IMR-90 (cell line): ENCODE measurements around the gene SV2B. TPM values are rescaled to one million over a fixed set of nuclear protein-coding genes. Genes with fewer than 3 reads are reported as not detected.

Experiments
- ATAC-seq: fragments of 200-7000 bp; cut with Tn5 transposase; 2 replicates; pipeline ENCODE4 v1.9.1; 2020; ENCODE audit warnings: low read depth, mild to moderate bottlenecking, moderate library complexity
- BruUV-seq: library from RNA; stranded (reverse); fragments of 400-500 nt; replicated peaks from 2 replicates; lab custom pipeline; 2021; lab: Mats Ljungman, UMichigan
- CTCF ChIA-PET: fragments of 300-600 bp; formaldehyde crosslinking; extraction: SDS; loops from one replicate; lab custom pipeline; 2021; ENCODE audit warnings: antibody characterized with exemption; lab: Yijun Ruan, JAX
- POLR2A ChIA-PET: fragments of 300-600 bp; sonication (Branson Sonifier 250); formaldehyde crosslinking; loops from one replicate; lab custom pipeline; 2022; ENCODE audit warnings: antibody characterized with exemption; ENCODE audit not compliant: unreplicated experiment; lab: Charles Lee
- DNase-seq: peaks from one replicate; pipeline ENCODE4 v3.0.0; 2013
- H2AFZ ChIP-seq: replicated peaks from 2 replicates; pipeline ENCODE3; 2013; ENCODE audit warnings: low read length, mild to moderate bottlenecking; ENCODE audit not compliant: poor library complexity
- H2AK5ac ChIP-seq: 2 replicates; pipeline ENCODE4 v1.6.1; 2013; ENCODE audit warnings: low read depth, low read length, inconsistent platforms
- H2AK9ac ChIP-seq: replicated peaks from 2 replicates; pipeline ENCODE3; 2013; ENCODE audit warnings: mild to moderate bottlenecking, low read depth, low read length, moderate library complexity; ENCODE audit not compliant: poor library complexity
- H2BK120ac ChIP-seq: 2 replicates; pipeline ENCODE4 v1.6.1; 2013; ENCODE audit warnings: low read depth, low read length, inconsistent platforms
- H2BK15ac ChIP-seq: 3 replicates; pipeline ENCODE4 v1.6.1; 2013; ENCODE audit warnings: low read depth, low read length, inconsistent platforms
- H2BK20ac ChIP-seq: 2 replicates; pipeline ENCODE4 v1.6.1; 2013; ENCODE audit warnings: low read depth, mild to moderate bottlenecking, inconsistent platforms, low read length, moderate library complexity
- H2BK5ac ChIP-seq: 2 replicates; pipeline ENCODE4 v1.6.1; 2013; ENCODE audit warnings: mild to moderate bottlenecking, low read depth, low read length, inconsistent platforms; ENCODE audit not compliant: poor library complexity, severe bottlenecking
- H3K14ac ChIP-seq: replicated peaks from 2 replicates; pipeline ENCODE4 v1.6.1; 2013; ENCODE audit warnings: low read depth, low read length, inconsistent platforms
- H3K18ac ChIP-seq: 2 replicates; pipeline ENCODE4 v1.6.1; 2013; ENCODE audit warnings: low read depth, low read length, control low read depth
- H3K23ac ChIP-seq: 2 replicates; pipeline ENCODE4 v1.6.1; 2013; ENCODE audit warnings: low read depth, low read length, inconsistent platforms
- H3K27ac ChIP-seq: 2 replicates; pipeline ENCODE4 v1.5.1; 2013; ENCODE audit warnings: mild to moderate bottlenecking, control low read depth, low read length; ENCODE audit not compliant: insufficient read depth
- H3K27me3 ChIP-seq: 2 replicates; pipeline ENCODE4 v1.6.1; 2013; ENCODE audit warnings: low read length; ENCODE audit not compliant: control insufficient read depth, insufficient read depth
- H3K36me3 ChIP-seq: 2 replicates; pipeline ENCODE4 v1.6.1; 2013; ENCODE audit warnings: low read length, mixed read lengths; ENCODE audit not compliant: control insufficient read depth, insufficient read depth
- H3K4ac ChIP-seq: 2 replicates; pipeline ENCODE4 v1.6.1; 2013; ENCODE audit warnings: low read depth, low read length, inconsistent platforms
- H3K4me1 ChIP-seq: 2 replicates; pipeline ENCODE4 v1.6.1; 2013; ENCODE audit warnings: low read length, mixed read lengths; ENCODE audit not compliant: control insufficient read depth, insufficient read depth
- H3K4me2 ChIP-seq: 2 replicates; pipeline ENCODE4 v1.6.1; 2013; ENCODE audit warnings: low read depth, mild to moderate bottlenecking, control low read depth, low read length, moderate library complexity
- H3K4me3 ChIP-seq: 2 replicates; pipeline ENCODE4 v1.5.1; 2013; ENCODE audit warnings: low read depth, mild to moderate bottlenecking, control low read depth, low read length, moderate library complexity; ENCODE audit not compliant: insufficient read depth
- H3K56ac ChIP-seq: 2 replicates; pipeline ENCODE4 v1.6.1; 2013; ENCODE audit warnings: low read length, inconsistent platforms; ENCODE audit not compliant: insufficient read depth; ENCODE audit errors: extremely low read depth
- H3K79me1 ChIP-seq, 2 experiments: 2 replicates each; pipeline ENCODE4 v1.6.1; 2013; ENCODE audit warnings: low read length in 2 of 2, inconsistent platforms in 1 of 2, low read depth in 1 of 2
- H3K9ac ChIP-seq: 2 replicates; pipeline ENCODE4 v1.6.1; 2013; ENCODE audit warnings: low read depth, low read length, control low read depth
- H3K9me1 ChIP-seq: 2 replicates; pipeline ENCODE4 v1.6.1; 2013; ENCODE audit warnings: low read length, inconsistent platforms; ENCODE audit not compliant: insufficient read depth
- H3K9me3 ChIP-seq: 2 replicates; pipeline ENCODE4 v1.6.1; 2013; ENCODE audit warnings: low read length; ENCODE audit not compliant: control insufficient read depth, insufficient read depth
- H4K20me1 ChIP-seq: 2 replicates; pipeline ENCODE4 v1.6.1; 2013; ENCODE audit warnings: low read length, inconsistent platforms; ENCODE audit not compliant: insufficient read depth
- H4K5ac ChIP-seq: 2 replicates; pipeline ENCODE4 v1.6.1; 2013; ENCODE audit warnings: mild to moderate bottlenecking, low read depth, low read length, control low read depth
- H4K8ac ChIP-seq, 2 experiments: 2 replicates each; pipeline ENCODE4 v1.6.1; 2013; ENCODE audit warnings: low read depth in 2 of 2, low read length in 2 of 2, control low read depth in 1 of 2, inconsistent platforms in 1 of 2
- H4K91ac ChIP-seq: 2 replicates; pipeline ENCODE4 v1.6.1; 2013; ENCODE audit warnings: low read depth, low read length, inconsistent platforms; ENCODE audit not compliant: insufficient read depth
- RCOR1 ChIP-seq: IDR thresholded peaks from 2 replicates; pipeline ENCODE4 v1.6.1; 2012; ENCODE audit warnings: mild to moderate bottlenecking, low read length, improper control_type of control experiment; ENCODE audit not compliant: insufficient replicate concordance
- SMC3 ChIP-seq: fragments of 150-350 bp; IDR thresholded peaks from 2 replicates; pipeline ENCODE4 v1.6.1; 2016; ENCODE audit warnings: low read depth, mild to moderate bottlenecking, antibody characterized with exemption, low read length, moderate library complexity
- WGBS, 2 experiments: methylation state at CpG; one replicate each; pipeline versions ENCODE4 v1.1.5 to v1.1.7; 2013; ENCODE audit warnings: missing lambda C conversion rate in 2 of 2; ENCODE audit not compliant: insufficient read length in 1 of 2; ENCODE audit errors: extremely low coverage in 2 of 2; 5-methylcytosine and 5-hydroxymethylcytosine counted together
- dilution Hi-C: fragments of 300-500 bp; cut with HindIII; formaldehyde crosslinking; loops from one replicate; pipeline ENCODE4 v1.14.3; 2018; ENCODE audit warnings: low sequenced_read_pairs; ENCODE audit not compliant: unreplicated experiment
- in situ Hi-C: fragments of 300-500 bp; cut with MboI; formaldehyde crosslinking; loops from 3 replicates; pipeline ENCODE4 v1.14.3; 2019; ENCODE audit warnings: low sequenced_read_pairs, inconsistent platforms, mixed read lengths
- intact Hi-C: fragments of 100-400 bp; cut with micrococcal nuclease; formaldehyde crosslinking; loops from 2 replicates; pipeline ENCODE4 v1.10.0; 2022
- polyA plus RNA-seq, 3 experiments: library from polyadenylated mRNA; depleted of rRNA; stranded (reverse); fragments of >200 nt; gene quantifications; 2 replicates each; pipeline ENCODE4 v1.2.3, GENCODE V29; 2012; ENCODE audit warnings: low replicate concordance in 1 of 3
- total RNA-seq: library from RNA; depleted of rRNA; stranded (reverse); fragments of >200 nt; gene quantifications from 2 replicates; pipeline ENCODE4 v1.2.3, GENCODE V29; 2012
- TF ChIP-seq, protein P1 (sequence below): conservative IDR thresholded peaks from 2 replicates; pipeline ENCODE4 v1.5.1; 2012; ENCODE audit warnings: mild to moderate bottlenecking, low read depth, low read length, improper control_type of control experiment
- TF ChIP-seq, protein P2 (sequence below): fragments of 150-350 bp; IDR thresholded peaks from 2 replicates; pipeline ENCODE4 v1.6.1; 2017; ENCODE audit warnings: mild to moderate bottlenecking, antibody characterized with exemption, low read length, low read depth

The SV2B gene
- total and polyA plus RNA-seq, 2 of the 4 experiments (the other 2 are of a cell fraction), result not detected

DNA sequence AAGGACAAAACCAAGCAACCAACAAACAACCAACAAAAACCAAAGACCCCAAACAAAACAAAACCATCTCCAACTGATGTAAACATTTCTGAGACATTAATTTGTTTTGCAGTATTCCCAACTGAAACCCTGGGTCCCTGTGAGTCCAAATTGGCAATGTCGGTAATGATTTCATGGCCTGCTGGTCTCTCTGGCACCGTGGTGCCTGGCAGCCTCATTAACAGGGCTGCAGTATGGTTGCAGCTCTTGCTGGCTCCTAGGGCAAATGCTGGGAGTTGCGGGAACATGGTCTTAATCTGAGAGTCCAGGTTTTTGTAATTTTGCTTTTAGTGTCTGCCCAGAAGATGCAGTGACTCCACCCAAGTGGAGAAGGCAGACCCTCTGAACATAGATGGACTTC is 128.3 kb downstream of the SV2B start:
- Histone ChIP-seq H3K18ac (no peak overlapping the region), H3K27me3 (no peaks in the 10 kb centered on the region; the same call in none of the 2 replicates), H3K36me3 (no peaks in the 10 kb centered on the region), H2AFZ (no peak overlapping the region), H4K20me1 (no peaks in the 10 kb centered on the region), H2BK20ac (no peak overlapping the region), H2AK9ac (no peak overlapping the region), H3K14ac (no peak overlapping the region), H3K4me3 (no peak overlapping the region), H3K9me1 (no peaks in the 10 kb centered on the region), H2BK120ac (no peak overlapping the region), H3K9me3 (no peaks in the 10 kb centered on the region), H3K4me1 (no peaks in the 10 kb centered on the region), H4K8ac (no peak overlapping the region), H2BK5ac (no peak overlapping the region), H4K91ac (no peak overlapping the region), H3K56ac (no peak overlapping the region), H3K23ac (no peak overlapping the region), H3K79me1 (no peaks in the 10 kb centered on the region), H2BK15ac (no peak overlapping the region), H3K27ac (no peak overlapping the region), H3K4ac (no peak overlapping the region), H3K4me2 (no peak overlapping the region), H2AK5ac (no peak overlapping the region), H3K9ac (no peak overlapping the region), H4K5ac (no peak overlapping the region)
- 33% methylated on average over 1 of the region's 3 CpGs; no CpG with 5 or more reads in 1 of the 2 experiments for WGBS, 2 experiments
- dilution Hi-C loops (no loop called here), intact Hi-C loops (no loop called here), in situ Hi-C loops (no loop called here)
- ChIA-PET POLR2A (no interaction called here), CTCF (no interaction called here)
- no peak for DNase-seq
- no TSS peak for BruUV-seq
- TF ChIP-seq SMC3 (no peak), RCOR1 (no peak)
- TF ChIP-seq, protein P1, sequence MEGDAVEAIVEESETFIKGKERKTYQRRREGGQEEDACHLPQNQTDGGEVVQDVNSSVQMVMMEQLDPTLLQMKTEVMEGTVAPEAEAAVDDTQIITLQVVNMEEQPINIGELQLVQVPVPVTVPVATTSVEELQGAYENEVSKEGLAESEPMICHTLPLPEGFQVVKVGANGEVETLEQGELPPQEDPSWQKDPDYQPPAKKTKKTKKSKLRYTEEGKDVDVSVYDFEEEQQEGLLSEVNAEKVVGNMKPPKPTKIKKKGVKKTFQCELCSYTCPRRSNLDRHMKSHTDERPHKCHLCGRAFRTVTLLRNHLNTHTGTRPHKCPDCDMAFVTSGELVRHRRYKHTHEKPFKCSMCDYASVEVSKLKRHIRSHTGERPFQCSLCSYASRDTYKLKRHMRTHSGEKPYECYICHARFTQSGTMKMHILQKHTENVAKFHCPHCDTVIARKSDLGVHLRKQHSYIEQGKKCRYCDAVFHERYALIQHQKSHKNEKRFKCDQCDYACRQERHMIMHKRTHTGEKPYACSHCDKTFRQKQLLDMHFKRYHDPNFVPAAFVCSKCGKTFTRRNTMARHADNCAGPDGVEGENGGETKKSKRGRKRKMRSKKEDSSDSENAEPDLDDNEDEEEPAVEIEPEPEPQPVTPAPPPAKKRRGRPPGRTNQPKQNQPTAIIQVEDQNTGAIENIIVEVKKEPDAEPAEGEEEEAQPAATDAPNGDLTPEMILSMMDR, result no peak
- TF ChIP-seq, protein P2, sequence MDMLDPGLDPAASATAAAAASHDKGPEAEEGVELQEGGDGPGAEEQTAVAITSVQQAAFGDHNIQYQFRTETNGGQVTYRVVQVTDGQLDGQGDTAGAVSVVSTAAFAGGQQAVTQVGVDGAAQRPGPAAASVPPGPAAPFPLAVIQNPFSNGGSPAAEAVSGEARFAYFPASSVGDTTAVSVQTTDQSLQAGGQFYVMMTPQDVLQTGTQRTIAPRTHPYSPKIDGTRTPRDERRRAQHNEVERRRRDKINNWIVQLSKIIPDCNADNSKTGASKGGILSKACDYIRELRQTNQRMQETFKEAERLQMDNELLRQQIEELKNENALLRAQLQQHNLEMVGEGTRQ, result no peak
- ATAC-seq, result no peak
